Breast epithelium (tissue), 3 donors: ENCODE data around the gene C12orf60.

Experiments
- CTCF ChIP-seq, 3 donors: fragments of 450-650 bp; IDR thresholded peaks; one replicate each; pipeline ENCODE4 v1.5.1; 2016 to 2017; ENCODE audit warnings: antibody characterized with exemption in 3 of 3, mild to moderate bottlenecking in 3 of 3, moderate library complexity in 3 of 3
- POLR2A ChIP-seq: fragments of 450-650 bp; IDR thresholded peaks from one replicate; pipeline ENCODE4 v1.6.1; 2016; ENCODE audit warnings: antibody characterized with exemption, mild to moderate bottlenecking, moderate library complexity
- POLR2AphosphoS5 ChIP-seq, 3 donors: sonication (generic); formaldehyde crosslinking; IDR thresholded peaks; one replicate each; pipeline ENCODE4 v1.6.1; 2017; ENCODE audit warnings: antibody characterized with exemption in 3 of 3

DNA sequence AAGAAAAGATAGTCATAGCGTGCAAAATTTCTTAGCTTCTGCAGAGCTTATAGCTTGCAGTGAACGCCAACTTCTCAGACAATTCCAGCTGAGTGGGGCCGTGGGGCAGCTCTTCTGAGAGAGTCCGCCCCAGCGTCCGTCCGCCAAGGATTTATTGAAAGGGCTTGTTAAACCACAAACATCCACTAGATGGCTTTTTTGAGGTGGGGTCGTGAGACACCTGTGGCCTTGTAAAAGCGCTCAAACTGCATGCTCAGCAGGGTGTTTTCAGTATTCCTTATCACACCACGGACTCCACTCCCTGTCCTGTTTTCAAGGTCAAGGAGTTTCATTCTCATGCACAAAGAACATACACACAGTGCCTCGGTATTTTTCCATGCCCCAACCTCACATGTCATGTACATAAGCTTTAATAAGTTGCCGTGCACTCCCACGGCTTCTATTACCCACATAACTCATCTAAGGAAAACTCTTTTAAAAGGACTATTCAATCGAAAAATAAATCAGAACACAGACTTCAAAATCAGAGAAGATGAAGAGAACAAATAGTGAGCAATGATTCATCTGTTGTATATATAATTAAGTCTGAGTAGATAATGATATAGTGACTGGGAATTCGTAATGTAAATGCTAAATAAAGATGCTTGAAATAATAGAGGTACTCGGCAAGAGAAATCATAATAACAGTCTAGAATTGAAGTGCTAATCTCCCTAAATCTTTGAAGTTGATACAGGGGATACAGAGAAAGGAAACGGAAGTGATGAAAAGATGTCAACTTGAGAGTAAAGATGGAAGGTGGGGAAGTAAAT lies 46.9 kb upstream of the C12orf60 start:
- TF ChIP-seq CTCF (IDR thresholded peaks at IDR 0.05) = no peak
- no peak for TF ChIP-seq POLR2A
- TF ChIP-seq POLR2AphosphoS5 (IDR thresholded peaks at IDR 0.05) = no peak
